Measurements from ENCODE around the gene TEX36. TPM values are rescaled to one million over a fixed set of nuclear protein-coding genes. Genes with fewer than 3 reads are reported as not detected.
"Not testable (repeated sequence)": the region's sequence is repeated elsewhere in the genome, so short reads cannot be mapped to it uniquely, and the experiment has no call there.

TEX36 gene
- total and polyA plus RNA-seq, 9 of the 15 experiments (the other 6 are each of a cell fraction or from before 2014, with no cell fraction given) = 0.10 to 0.82 (median 0.15) TPM; not detected in 6

DNA sequence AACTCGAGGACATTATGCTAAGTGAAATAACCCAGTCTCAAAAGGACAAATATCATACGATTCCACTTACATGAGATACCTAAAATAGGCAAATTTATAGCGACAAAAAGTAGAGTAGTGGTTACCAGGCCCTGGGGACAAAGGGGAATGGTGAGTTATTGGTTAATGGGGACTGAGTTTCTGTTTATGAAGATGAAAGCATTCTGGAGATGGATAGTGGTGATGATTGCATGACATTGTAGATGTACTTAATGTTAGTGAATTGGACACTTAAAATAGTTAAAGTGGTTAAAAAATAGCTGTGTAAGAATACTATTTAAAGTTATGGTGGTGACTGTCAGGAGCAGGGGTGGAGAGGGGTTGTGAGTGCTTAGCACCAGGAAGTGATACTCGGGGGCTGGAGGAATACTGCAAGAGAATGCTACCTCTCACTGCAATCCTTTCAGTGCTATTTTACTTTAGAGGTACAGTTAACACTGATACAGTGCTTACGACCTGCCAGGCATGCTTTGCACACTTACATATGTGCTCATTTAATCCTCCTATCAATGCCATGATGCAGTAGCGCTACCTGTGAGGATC is 16.7 kb upstream of the TEX36 start (continued):
- TF ChIP-seq ZNF589 (CRISPR knock-in tag; IDR thresholded peaks at IDR 0.05; ENCODE audit: low read depth) (no peak), ZC3H4 (CRISPR knock-in tag; IDR thresholded peaks at IDR 0.05; ENCODE audit: borderline replicate concordance) (no peak), CBX3 (IDR thresholded peaks at IDR 0.05; ENCODE audit: borderline replicate concordance in 1 of 2, low read length in 2 of 2) (no peak)

DNA sequence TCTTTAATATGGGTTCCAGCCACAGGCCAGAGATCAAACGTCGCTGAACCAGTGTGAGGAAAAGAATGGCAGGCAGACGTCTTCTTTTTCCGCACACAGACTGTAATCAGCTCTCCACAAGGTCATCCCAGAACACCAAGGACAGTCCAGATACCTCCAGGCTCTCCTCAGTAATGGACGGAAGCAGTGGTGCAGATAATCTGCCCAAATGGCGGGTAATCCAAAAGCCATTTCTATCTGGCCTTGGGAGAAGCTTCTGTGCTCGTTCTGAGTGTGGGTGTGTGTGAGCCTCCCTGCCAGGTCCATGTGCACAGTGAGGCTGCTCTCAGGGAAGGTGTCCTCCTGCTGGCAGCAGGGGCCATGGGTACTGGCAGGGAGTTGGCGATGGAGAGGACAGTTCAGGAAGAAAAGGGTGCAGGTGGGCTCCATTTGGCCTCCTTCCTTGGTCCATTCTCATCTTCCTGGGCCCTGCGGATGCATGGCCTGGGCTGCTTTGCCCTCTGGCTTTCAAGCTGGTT is 15.6 kb upstream of the TEX36 start:
- no peak overlapping the region for H2AFZ ChIP-seq (ENCODE audit: low read depth, low read length)
- DNase-seq (ENCODE audit: extremely low read depth in 1 of 4, low spot score in 3 of 4) = no peak
- intact Hi-C loops (cut with micrococcal nuclease) (no loop called here), in situ Hi-C loops (cut with MboI) (no loop called here)
- H3K79me2 ChIP-seq (ENCODE audit: control insufficient read depth, insufficient read depth, low read length) = no peaks in the 10 kb centered on the region
- H3K4me3 ChIP-seq = no peak overlapping the region
- no peaks in the 10 kb centered on the region for H3K9me1 ChIP-seq (ENCODE audit: control insufficient read depth, insufficient read depth, low read length)
- no peaks in the 10 kb centered on the region for H4K20me1 ChIP-seq (replicated peaks; ENCODE audit: control insufficient read depth, insufficient read depth, low read length)
- no peak for FAIRE-seq
- CTCF ChIA-PET (ENCODE audit: low intra/inter-chr PET ratio) = no interaction called here
- no TSS peak for BruUV-seq (replicated peaks)
- no peak overlapping the region for H3K27ac ChIP-seq (ENCODE audit: extremely low read depth, low read depth, low read length)
- no peak; the same call in 2 of the 3 replicates for ATAC-seq
- H3K4me1 ChIP-seq (replicated peaks in 1 of 2; ENCODE audit: control insufficient read depth in 2 of 2, insufficient read depth in 2 of 2, low read length in 2 of 2) = no peaks in the 10 kb centered on the region
- peak overlapping the region in 1 of 2 experiments; percentile 45; a peak in 1 of 4 replicates for H3K9ac ChIP-seq (ENCODE audit: insufficient read depth in 1 of 2, low read depth in 2 of 2, low read length in 2 of 2)
- 2% methylated on average over 8 of the region's 9 CpGs for WGBS (ENCODE audit: insufficient coverage, low coverage, missing lambda C conversion rate)
- H3K4me2 ChIP-seq (ENCODE audit: insufficient read depth, low read length) = no peak overlapping the region
- H3K27me3 ChIP-seq (ENCODE audit: control insufficient read depth in 2 of 2, insufficient read depth in 2 of 2, low read length in 2 of 2) = peaks cover 0 to 28% of the 10 kb centered on the region in 2 experiments; a peak in 2 of 5 replicates
- no peaks in the 10 kb centered on the region for H3K36me3 ChIP-seq (ENCODE audit: control insufficient read depth, insufficient read depth, low read length)
- TF ChIP-seq KAT8 (IDR thresholded peaks at IDR 0.05; ENCODE audit: low read depth) (no peak), NFE2 (IDR thresholded peaks at IDR 0.05; ENCODE audit: low read depth) (no peak), KLF1 (tag; IDR thresholded peaks at IDR 0.05) (no peak), DMBX1 (CRISPR knock-in tag; IDR thresholded peaks at IDR 0.05; ENCODE audit: borderline replicate concordance) (no peak), PHF20 (IDR thresholded peaks at IDR 0.05; ENCODE audit: partially characterized antibody) (no peak), XRCC5 (IDR thresholded peaks at IDR 0.05; ENCODE audit: low read depth, low read length) (no peak), RAD21 (CRISPR knock-in tag; conservative IDR thresholded peaks at IDR 0.05 in 1 of 2, IDR thresholded peaks at IDR 0.05 in 1 of 2) (no peak)
- POLR2A ChIA-PET = no interaction called here
- no peaks in the 10 kb centered on the region for H3K9me3 ChIP-seq (replicated peaks; ENCODE audit: control insufficient read depth, insufficient read depth, low read depth, low read length)

DNA sequence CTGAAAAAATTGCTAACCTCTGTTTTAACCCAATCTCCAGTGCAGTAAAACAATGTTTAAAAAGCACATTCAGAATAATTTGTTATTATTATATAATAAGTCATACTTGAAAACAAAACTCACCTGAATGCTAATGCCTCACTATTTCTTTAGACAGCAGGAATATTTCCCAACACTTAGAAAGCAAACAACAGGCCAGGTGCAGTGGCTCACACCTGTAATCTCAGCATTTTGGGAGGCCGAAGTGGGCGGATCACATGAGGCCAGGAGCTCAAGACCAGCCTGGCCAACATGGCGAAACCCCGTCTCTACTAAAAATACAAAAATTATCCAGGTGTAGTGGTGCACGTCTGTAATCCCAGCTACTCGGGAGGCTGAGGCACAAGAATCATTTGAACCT is 13.9 kb upstream of the TEX36 start:
- H4K20me1 ChIP-seq (replicated peaks; ENCODE audit: control insufficient read depth, insufficient read depth, low read length); H3K9me3 ChIP-seq (replicated peaks; ENCODE audit: control insufficient read depth, insufficient read depth, low read depth, low read length); H3K4me3 ChIP-seq; CTCF ChIA-PET (ENCODE audit: low intra/inter-chr PET ratio); ATAC-seq; H3K4me1 ChIP-seq (replicated peaks in 1 of 2; ENCODE audit: control insufficient read depth in 2 of 2, insufficient read depth in 2 of 2, low read length in 2 of 2); H3K79me2 ChIP-seq (ENCODE audit: control insufficient read depth, insufficient read depth, low read length); H2AFZ ChIP-seq (ENCODE audit: low read depth, low read length); FAIRE-seq; intact Hi-C loops (cut with micrococcal nuclease); H3K9me1 ChIP-seq (ENCODE audit: control insufficient read depth, insufficient read depth, low read length); H3K27ac ChIP-seq (ENCODE audit: extremely low read depth, low read depth, low read length); in situ Hi-C loops (cut with MboI); BruUV-seq (replicated peaks); H3K9ac ChIP-seq (ENCODE audit: insufficient read depth in 1 of 2, low read depth in 2 of 2, low read length in 2 of 2); POLR2A ChIA-PET; H3K36me3 ChIP-seq (ENCODE audit: control insufficient read depth, insufficient read depth, low read length); DNase-seq (ENCODE audit: extremely low read depth in 1 of 4, low spot score in 3 of 4); H3K4me2 ChIP-seq (ENCODE audit: insufficient read depth, low read length): not testable (repeated sequence)
- H3K27me3 ChIP-seq (ENCODE audit: control insufficient read depth in 2 of 2, insufficient read depth in 2 of 2, low read length in 2 of 2) = peaks cover 3 to 37% of the 10 kb centered on the region in 2 experiments; a peak in 4 of 5 replicates
- WGBS (ENCODE audit: insufficient coverage, low coverage, missing lambda C conversion rate) = 2% methylated on average over 6 of the region's 6 CpGs
